Activated naive CD8-positive, alpha-beta T cell treated with anti-CD3 and anti-CD28 coated beads for 36 hours (primary cell): Measurements from ENCODE around the gene NRXN3. TPM values are rescaled to one million over a fixed set of nuclear protein-coding genes. Genes with fewer than 3 reads are reported as not detected.

Source experiments
- DNase-seq: peaks from one replicate; pipeline ENCODE4 v3.0.0; 2021
- H3K27ac Mint-ChIP-seq: one replicate; pipeline ENCODE4 v1.8.0; 2022; ENCODE audit warnings: mild to moderate bottlenecking, moderate library complexity, mixed read lengths
- H3K27me3 Mint-ChIP-seq: one replicate; pipeline ENCODE4 v1.8.0; 2022; ENCODE audit warnings: mild to moderate bottlenecking, mixed read lengths
- H3K36me3 Mint-ChIP-seq: one replicate; pipeline ENCODE4 v1.8.0; 2021; ENCODE audit warnings: mild to moderate bottlenecking, mixed read lengths
- H3K4me1 Mint-ChIP-seq: one replicate; pipeline ENCODE4 v1.8.0; 2021; ENCODE audit warnings: mixed read lengths
- H3K4me3 Mint-ChIP-seq: one replicate; pipeline ENCODE4 v1.8.0; 2022; ENCODE audit warnings: mild to moderate bottlenecking, moderate library complexity, mixed read lengths
- H3K9me3 Mint-ChIP-seq: one replicate; pipeline ENCODE4 v1.8.0; 2022; ENCODE audit warnings: mixed read lengths
- total RNA-seq, 2 experiments: library from RNA; stranded (reverse); gene quantifications; one replicate each; pipeline ENCODE4 v1.2.3, GENCODE V29; 2021

The NRXN3 gene
- total RNA-seq, 2 experiments from 2014 or later, result not detected

DNA sequence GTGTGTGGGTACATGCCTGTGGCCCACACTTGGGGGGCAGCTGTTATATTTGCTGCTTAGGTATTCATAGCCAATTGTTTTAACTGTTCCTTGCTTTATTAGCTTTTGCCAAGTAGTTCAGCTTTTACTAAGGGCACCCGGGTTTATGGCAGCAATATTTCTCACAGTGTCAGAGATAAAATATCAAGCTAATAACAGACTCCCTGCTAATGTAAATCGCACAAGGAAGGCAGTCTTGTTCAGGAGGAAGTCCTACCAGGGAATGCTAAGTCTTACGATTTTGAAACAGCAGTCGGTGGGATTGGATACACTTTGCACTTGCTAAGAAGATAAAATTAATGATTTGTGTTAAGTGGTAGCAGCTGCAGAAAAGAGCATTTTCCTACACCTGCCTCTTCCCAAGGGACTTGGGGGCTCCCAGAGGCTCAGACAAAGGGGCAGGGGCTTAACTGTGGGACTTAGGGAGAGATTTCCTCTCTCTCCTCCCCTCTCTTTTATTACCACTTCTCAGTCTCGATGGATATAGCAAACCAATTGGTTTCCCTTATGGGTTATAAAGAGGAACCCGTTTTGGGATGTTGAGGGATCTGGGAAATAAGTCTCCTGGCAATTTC is 175.1 kb downstream of the NRXN3 start:
- no peak overlapping the region for H3K4me3 Mint-ChIP-seq
- no peak overlapping the region for H3K27ac Mint-ChIP-seq
- H3K27me3 Mint-ChIP-seq, result peaks cover 6% of the 10 kb centered on the region
- no peaks in the 10 kb centered on the region for H3K9me3 Mint-ChIP-seq
- no peaks in the 10 kb centered on the region for H3K36me3 Mint-ChIP-seq
- H3K4me1 Mint-ChIP-seq, result no peaks in the 10 kb centered on the region
- no peak for DNase-seq

DNA sequence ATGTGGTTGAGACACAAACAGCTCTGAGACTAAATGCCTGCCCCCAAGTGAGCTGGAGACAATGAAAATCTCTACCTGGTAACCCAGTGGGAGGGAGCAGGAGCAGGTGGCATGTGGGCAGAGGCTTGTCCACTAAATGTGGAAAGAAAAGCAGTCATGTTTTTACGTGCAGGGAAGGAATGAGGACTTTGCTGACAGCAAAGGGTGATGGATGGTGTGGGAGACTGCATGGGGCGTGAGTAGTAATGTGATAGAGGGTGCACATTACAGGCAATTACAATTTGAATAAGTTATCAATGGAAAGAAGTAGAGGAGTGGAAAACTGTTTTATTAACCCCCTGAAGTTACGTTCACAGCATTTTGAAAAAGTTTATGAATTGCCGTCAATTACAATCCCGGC is 176.6 kb downstream of the NRXN3 start:
- Mint-ChIP-seq H3K4me1 (no peaks in the 10 kb centered on the region), H3K27ac (no peak overlapping the region), H3K27me3 (peaks cover 6% of the 10 kb centered on the region), H3K36me3 (no peaks in the 10 kb centered on the region), H3K9me3 (no peaks in the 10 kb centered on the region), H3K4me3 (no peak overlapping the region)
- no peak for DNase-seq

DNA sequence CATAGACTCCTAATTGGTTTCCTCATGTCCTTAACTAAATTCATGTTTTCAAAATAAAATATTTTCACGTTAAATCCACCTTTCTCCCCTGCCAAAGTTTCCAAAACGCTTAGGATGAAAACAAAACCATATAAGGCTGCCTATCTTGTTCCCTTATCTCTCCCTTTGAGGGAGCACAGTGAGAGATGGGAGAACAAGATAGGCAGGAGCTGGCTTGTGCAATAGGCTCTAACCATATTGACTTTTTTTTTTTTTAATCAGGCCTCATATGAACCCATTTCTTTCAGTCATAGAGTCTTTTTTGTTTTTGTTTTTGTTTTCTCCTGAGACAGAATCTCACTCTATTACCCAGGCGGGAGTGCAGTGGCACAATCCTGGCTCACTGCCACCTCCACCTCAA is 184.9 kb downstream of the NRXN3 start:
- Mint-ChIP-seq H3K27ac (no peak overlapping the region), H3K4me1 (no peaks in the 10 kb centered on the region), H3K9me3 (no peaks in the 10 kb centered on the region), H3K4me3 (no peak overlapping the region), H3K27me3 (peaks cover 8% of the 10 kb centered on the region), H3K36me3 (no peaks in the 10 kb centered on the region)
- no peak for DNase-seq

DNA sequence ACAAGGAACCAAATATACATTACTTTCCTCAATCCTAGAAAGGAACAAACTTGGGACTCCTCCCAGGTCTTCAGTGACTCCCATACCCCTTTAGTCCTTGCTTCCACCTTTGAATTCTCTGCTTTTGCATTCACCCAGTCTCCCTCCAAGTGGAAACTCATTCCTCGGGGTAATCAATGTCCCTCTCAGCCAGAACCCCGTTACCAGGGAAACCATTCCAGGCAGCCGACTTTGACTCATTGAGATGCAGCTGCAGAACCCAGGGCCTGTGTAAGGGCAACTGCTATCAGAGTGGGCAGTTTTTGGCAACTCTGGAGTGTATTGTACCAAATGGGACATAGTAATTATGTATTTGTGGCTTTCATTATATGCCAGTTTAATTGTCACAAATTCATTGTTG is 186.2 kb downstream of the NRXN3 start:
- no peaks in the 10 kb centered on the region for H3K4me1 Mint-ChIP-seq

DNA sequence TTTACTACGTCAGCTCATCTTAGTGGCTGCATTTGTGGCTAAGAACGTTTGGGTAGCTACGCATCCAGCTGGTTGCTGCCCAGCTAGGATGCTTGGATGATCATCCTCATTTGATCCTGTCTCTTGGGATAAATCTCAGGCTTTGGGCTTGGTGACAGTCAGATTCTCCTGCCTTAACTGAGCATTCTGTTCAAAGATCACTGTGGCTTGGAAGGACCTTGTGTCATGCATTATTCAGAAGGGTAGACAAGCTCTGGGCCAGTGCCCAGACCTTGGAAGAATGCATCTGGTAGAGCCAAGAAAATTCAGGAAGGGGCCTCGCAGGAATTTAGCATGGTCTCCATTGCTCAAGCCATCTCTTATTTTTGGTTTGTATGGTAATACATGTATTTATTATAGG is 188.4 kb downstream of the NRXN3 start:
- no peak overlapping the region for H3K4me3 Mint-ChIP-seq
- H3K27ac Mint-ChIP-seq, result no peak overlapping the region
- DNase-seq, result no peak
- no peaks in the 10 kb centered on the region for H3K4me1 Mint-ChIP-seq
- H3K9me3 Mint-ChIP-seq, result no peaks in the 10 kb centered on the region
- H3K36me3 Mint-ChIP-seq, result no peaks in the 10 kb centered on the region
- H3K27me3 Mint-ChIP-seq, result peaks cover 8% of the 10 kb centered on the region

More for the DNA sequence above, 186.2 kb downstream of the NRXN3 start:
- H3K36me3 Mint-ChIP-seq, result no peaks in the 10 kb centered on the region
- no peak for DNase-seq
- no peak overlapping the region for H3K27ac Mint-ChIP-seq
- no peak overlapping the region for H3K4me3 Mint-ChIP-seq
- peaks cover 8% of the 10 kb centered on the region for H3K27me3 Mint-ChIP-seq
- H3K9me3 Mint-ChIP-seq, result no peaks in the 10 kb centered on the region

DNA sequence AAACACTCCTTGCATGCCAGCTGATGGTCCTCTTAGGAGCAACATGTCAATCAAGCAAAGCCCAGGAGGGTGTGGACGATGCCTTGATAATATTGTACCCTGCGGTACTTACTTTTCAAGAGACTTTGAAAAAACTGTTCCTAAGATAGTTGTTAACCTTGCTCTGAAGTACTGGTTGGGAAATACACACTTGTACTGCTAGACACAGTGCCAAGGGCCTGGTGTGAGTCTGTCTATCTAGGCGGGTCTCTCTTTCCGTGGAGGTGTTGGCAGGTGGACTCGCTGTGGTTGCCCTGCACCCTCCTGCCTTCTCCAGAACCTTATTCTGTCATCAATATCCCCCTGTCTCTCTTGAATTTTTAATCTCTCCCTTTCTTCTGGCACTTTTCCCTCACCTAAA is 189.4 kb downstream of the NRXN3 start:
- Mint-ChIP-seq H3K9me3 (no peaks in the 10 kb centered on the region), H3K4me1 (no peaks in the 10 kb centered on the region), H3K4me3 (no peak overlapping the region), H3K27ac (no peak overlapping the region), H3K27me3 (peaks cover 8% of the 10 kb centered on the region), H3K36me3 (no peaks in the 10 kb centered on the region)
- no peak for DNase-seq

DNA sequence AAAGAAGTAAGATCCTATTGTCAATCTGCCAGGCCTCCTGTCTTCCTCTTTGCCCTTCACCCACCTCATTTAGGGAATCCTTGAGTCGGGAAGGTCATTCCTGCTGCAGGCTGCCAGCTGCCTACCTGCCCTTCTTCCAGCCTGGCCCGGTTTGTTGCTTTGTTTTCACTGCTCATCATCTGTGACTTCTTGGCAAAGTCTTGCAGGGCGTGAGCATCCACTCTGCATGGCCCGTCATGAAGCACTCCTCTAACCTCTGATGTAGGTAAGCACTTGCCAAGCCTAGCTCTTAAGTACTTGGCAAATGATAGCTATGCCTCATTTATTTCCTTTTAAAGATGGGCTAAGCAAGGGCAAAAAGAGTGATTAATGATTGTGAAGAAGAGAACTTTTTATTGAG is 192.8 kb downstream of the NRXN3 start:
- no peak for DNase-seq
- Mint-ChIP-seq H3K36me3 (no peaks in the 10 kb centered on the region), H3K27me3 (peaks cover 8% of the 10 kb centered on the region), H3K4me1 (no peaks in the 10 kb centered on the region), H3K9me3 (no peaks in the 10 kb centered on the region), H3K27ac (no peak overlapping the region), H3K4me3 (no peak overlapping the region)

DNA sequence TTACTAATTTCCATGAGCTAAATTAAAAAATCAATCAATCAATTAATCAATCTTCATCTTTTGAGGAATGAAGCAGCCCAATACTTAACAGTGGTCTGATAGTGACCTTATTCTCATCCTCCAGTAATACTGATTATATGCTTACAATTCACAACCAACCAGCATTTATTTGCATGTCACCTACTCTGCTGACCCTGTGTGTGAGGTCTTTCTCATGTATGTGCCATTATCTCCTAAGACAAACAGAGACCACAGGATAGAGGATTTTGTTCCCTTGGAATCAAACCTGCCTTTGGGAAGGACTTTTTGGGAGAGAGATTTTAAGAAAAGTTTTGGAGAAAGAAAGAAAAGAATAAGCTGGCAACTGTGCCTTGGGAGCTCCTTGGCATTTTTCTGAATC is 197.2 kb downstream of the NRXN3 start:
- Mint-ChIP-seq H3K9me3 (no peaks in the 10 kb centered on the region), H3K4me1 (no peaks in the 10 kb centered on the region), H3K36me3 (no peaks in the 10 kb centered on the region), H3K27ac (no peak overlapping the region), H3K27me3 (no peaks in the 10 kb centered on the region), H3K4me3 (no peak overlapping the region)
- DNase-seq, result no peak

DNA sequence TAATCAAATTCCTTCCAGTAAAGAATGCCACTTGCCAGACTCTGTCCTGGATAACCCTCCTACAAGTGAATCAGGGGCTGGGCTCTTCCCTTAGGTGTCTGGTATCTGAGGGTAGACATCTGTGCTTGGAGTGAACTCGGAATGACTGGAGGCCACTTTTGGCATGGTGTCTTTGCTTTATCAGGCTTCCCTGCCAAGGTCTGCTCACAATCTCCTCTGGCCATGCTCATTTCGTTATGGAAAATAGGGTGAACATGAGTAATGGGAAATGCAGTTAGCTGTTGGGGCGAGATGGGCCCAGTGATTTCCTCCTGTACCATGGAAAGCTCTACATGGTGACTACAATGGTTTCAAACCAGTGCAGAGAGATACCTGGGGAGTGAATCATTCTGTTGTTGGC is 212.9 kb downstream of the NRXN3 start:
- H3K27me3 Mint-ChIP-seq, result no peaks in the 10 kb centered on the region
- H3K27ac Mint-ChIP-seq, result no peak overlapping the region
- peaks cover 3% of the 10 kb centered on the region for H3K9me3 Mint-ChIP-seq
- no peak overlapping the region for H3K4me3 Mint-ChIP-seq
- DNase-seq, result no peak
- H3K4me1 Mint-ChIP-seq, result no peaks in the 10 kb centered on the region
- H3K36me3 Mint-ChIP-seq, result no peaks in the 10 kb centered on the region

DNA sequence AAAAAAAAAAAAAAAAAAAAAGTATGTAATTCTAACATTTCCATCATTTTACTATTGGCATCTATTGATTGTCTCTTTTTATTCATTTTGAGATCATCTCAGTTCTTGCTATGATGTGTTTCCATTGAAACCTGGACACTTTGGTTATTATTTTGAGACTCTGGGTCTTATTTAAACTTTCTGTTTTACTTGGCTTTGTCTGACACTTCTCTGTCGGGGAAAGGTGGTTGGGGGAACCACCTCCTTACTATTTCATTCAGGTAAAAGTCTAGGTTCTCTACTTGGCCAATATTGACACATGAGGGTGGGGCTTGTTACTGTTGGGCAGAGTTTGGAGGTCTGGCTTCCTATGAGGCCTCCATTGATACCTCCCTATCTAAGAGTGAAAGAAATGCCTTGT is 228.0 kb downstream of the NRXN3 start:
- H3K27ac Mint-ChIP-seq, result no peak overlapping the region
- no peak overlapping the region for H3K4me3 Mint-ChIP-seq
- no peaks in the 10 kb centered on the region for H3K27me3 Mint-ChIP-seq
- DNase-seq, result no peak
- no peaks in the 10 kb centered on the region for H3K36me3 Mint-ChIP-seq
- H3K9me3 Mint-ChIP-seq, result peaks cover 3% of the 10 kb centered on the region
- H3K4me1 Mint-ChIP-seq, result no peaks in the 10 kb centered on the region

DNA sequence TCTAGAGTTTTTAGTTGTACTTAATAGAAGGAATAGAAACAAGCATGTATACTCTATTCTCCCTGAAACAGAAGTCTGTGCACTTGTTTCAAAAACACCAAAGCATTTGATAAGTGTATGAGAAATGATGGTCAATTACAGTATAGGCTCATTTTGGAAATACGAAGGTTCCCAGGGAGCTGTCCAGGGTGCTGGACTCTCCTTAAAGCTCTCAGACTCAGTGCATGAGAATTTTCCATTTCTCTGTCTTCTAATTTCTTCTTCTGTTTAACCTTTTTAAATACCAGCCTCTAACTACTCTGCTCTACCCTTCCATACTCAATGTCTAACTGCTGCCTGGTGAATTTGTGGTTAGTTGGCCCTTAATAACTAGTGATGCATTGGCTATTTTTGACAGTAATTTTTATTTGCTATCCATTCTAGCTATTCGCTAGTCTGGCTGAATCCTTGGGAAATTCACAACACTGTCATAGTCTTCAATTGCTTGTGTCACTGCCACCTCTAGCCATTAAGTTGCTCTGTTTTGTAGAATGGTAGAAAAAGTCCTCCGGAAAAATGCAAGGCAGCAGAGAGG is 229.2 kb downstream of the NRXN3 start:
- peaks cover 6% of the 10 kb centered on the region for H3K27me3 Mint-ChIP-seq
- DNase-seq, result no peak
- H3K27ac Mint-ChIP-seq, result no peak overlapping the region
- no peaks in the 10 kb centered on the region for H3K36me3 Mint-ChIP-seq
- peaks cover 3% of the 10 kb centered on the region for H3K4me1 Mint-ChIP-seq
- H3K9me3 Mint-ChIP-seq, result peaks cover 3% of the 10 kb centered on the region
- no peak overlapping the region for H3K4me3 Mint-ChIP-seq

DNA sequence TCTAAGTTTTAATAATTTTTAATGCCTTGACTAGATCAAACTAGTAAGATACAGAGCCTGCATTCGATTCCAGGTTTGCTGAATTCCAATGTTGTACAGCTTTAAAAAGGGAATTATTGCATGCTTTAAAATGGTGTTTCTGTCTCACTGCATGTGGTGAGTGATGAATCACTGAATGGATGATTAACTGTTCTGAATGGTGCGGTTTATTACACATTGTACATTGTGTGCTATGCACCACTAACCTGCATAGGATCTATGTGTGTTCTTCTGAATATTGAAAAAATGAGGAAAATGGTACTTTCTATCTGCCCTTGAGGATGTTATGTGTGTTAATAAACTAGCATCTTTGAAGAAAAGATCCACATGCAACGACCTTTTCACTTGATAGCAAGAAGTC is 231.7 kb downstream of the NRXN3 start:
- Mint-ChIP-seq H3K27me3 (peaks cover 20% of the 10 kb centered on the region), H3K4me1 (peaks cover 3% of the 10 kb centered on the region), H3K9me3 (peaks cover 3% of the 10 kb centered on the region), H3K27ac (no peak overlapping the region), H3K4me3 (no peak overlapping the region), H3K36me3 (no peaks in the 10 kb centered on the region)
- DNase-seq, result no peak

DNA sequence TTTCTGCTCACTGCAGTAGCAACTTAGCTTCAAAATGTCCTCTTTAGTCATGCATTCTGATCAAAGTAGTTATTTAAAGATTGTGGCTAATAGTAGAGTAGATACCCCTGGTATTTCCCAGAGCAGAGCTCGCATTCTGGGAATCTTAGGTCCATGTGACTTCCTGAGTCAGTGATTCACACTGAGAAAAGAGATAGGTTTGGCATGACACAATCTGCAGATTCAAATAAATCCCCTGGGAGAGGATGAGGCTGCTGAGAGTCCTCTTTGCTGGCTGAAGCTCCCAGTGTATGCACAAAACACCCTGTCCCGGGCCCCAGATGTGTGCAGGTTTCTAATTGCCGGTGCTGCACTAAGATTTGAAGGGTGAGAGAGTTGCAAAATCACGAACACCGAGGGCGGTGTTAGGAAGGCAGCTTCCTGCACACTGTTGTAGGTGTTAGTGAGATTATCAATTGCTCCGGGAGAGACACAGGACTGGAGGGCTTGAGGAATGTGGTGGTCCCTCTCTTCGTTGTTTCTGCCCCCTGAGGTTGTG is 233.2 kb downstream of the NRXN3 start:
- peaks cover under 1% of the 10 kb centered on the region for H3K9me3 Mint-ChIP-seq
- H3K36me3 Mint-ChIP-seq, result no peaks in the 10 kb centered on the region
- peaks cover 3% of the 10 kb centered on the region for H3K4me1 Mint-ChIP-seq
- no peak for DNase-seq
- H3K27me3 Mint-ChIP-seq, result peaks cover 25% of the 10 kb centered on the region
- no peak overlapping the region for H3K4me3 Mint-ChIP-seq
- no peak overlapping the region for H3K27ac Mint-ChIP-seq

DNA sequence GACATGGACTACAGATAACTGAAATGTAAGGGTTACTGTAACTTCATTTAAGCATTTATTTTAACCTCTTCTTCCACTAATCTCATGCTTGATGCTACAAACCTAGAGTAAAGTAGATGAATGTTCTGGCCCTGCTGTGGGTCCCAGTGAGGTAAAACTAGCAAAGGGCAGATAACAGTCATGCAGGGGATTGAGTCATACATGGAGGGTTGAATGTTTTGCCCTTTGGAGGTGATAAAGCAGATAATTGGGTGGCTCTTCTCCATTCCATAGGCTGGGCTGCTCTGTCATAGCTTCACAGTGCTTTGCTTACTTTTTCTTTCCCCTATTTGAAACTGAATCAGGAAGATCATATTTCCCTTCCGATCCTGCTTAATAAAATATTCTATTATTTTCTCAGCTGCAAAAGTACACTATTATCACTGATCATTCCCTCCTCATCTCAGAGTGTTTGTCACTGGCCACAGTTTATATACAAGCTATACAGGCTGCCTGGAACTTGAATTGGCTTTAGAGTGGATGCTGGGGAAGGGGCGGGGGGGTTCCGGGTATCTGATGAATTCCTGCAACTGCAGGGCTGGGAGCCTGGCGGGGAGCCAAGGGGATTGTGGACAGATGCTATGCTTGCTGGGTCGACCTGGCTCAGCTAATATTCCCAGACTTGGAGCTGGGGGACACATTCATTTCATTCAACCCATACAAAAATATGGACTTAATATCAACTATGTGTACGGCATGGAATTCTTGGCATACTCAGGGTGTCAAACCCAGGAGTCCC is 235.1 kb downstream of the NRXN3 start:
- H3K4me1 Mint-ChIP-seq, result peaks cover 3% of the 10 kb centered on the region
- H3K27me3 Mint-ChIP-seq, result peaks cover 25% of the 10 kb centered on the region
- no peak overlapping the region for H3K4me3 Mint-ChIP-seq
- peaks cover 1% of the 10 kb centered on the region for H3K9me3 Mint-ChIP-seq
- no peak overlapping the region for H3K27ac Mint-ChIP-seq
- H3K36me3 Mint-ChIP-seq, result no peaks in the 10 kb centered on the region
- DNase-seq, result no peak

DNA sequence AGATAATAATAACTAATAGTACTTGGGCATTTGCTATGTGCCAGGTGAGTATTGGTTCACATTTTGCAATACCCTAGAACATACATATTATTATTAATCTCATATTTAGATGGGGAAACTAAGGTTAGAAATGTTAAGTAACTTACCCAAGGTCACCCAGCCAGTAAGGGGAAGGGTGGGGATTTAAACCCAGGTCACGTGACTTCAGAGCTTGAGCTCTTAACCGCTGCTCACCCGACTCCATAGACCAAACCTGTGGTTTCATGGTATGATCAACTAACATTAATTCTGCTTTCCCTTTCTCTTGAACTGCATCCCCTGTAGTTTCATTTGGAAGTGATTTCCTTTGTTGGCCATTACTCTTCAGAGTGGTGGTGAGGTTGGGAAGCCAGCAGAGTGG is 242.3 kb downstream of the NRXN3 start:
- H3K27me3 Mint-ChIP-seq, result peaks cover 3% of the 10 kb centered on the region
- H3K27ac Mint-ChIP-seq, result no peak overlapping the region
- H3K4me3 Mint-ChIP-seq, result no peak overlapping the region
- no peaks in the 10 kb centered on the region for H3K36me3 Mint-ChIP-seq
- no peaks in the 10 kb centered on the region for H3K4me1 Mint-ChIP-seq
- H3K9me3 Mint-ChIP-seq, result peaks cover 1% of the 10 kb centered on the region
- no peak for DNase-seq
